ENCODE data around the gene NEURL3. TPM values are rescaled to one million over a fixed set of nuclear protein-coding genes. Genes with fewer than 3 reads are reported as not detected.

The NEURL3 gene
- total and polyA plus RNA-seq, 2 donors (not counting 3 experiments of a cell fraction or from before 2014, with no cell fraction given) = not detected

DNA sequence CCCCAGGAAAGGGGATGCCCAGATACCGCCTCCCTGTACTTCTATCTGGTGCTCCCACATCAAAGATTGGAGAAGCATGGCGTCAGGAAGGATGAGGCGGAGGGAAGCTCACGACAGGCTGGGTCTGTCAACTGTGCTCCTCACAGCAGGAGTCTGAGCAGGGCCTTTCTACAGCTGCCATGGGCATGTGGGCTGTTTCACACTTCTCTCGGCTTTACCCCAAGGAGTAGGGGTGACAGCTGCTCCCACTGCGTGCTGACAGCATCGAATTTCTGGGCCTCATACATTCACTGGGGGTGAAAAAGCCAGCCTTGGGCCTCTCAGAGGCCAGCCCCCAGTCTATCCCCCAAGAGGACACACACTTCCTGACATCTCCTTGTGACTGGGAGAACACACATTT is 21.1 kb downstream of the NEURL3 start:
- no peaks in the 10 kb centered on the region for H4K20me1 ChIP-seq (replicated peaks; ENCODE audit: control insufficient read depth, extremely low read depth, insufficient read depth, low read length)
- ChIA-PET CTCF (interaction anchor here (0.7 to 1.2 kb wide), 4 partner anchors 8 to 77 kb away, joined by 3 to 4 read pairs (median 3); no protein-coding TSS in a partner anchor), POLR2A (no interaction called here)
- H3K79me2 ChIP-seq (ENCODE audit: control insufficient read depth, insufficient read depth, low read length) = no peaks in the 10 kb centered on the region
- TF ChIP-seq, protein P1, sequence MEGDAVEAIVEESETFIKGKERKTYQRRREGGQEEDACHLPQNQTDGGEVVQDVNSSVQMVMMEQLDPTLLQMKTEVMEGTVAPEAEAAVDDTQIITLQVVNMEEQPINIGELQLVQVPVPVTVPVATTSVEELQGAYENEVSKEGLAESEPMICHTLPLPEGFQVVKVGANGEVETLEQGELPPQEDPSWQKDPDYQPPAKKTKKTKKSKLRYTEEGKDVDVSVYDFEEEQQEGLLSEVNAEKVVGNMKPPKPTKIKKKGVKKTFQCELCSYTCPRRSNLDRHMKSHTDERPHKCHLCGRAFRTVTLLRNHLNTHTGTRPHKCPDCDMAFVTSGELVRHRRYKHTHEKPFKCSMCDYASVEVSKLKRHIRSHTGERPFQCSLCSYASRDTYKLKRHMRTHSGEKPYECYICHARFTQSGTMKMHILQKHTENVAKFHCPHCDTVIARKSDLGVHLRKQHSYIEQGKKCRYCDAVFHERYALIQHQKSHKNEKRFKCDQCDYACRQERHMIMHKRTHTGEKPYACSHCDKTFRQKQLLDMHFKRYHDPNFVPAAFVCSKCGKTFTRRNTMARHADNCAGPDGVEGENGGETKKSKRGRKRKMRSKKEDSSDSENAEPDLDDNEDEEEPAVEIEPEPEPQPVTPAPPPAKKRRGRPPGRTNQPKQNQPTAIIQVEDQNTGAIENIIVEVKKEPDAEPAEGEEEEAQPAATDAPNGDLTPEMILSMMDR (IDR thresholded peaks at IDR 0.05; ENCODE audit: extremely low read depth in 1 of 2, insufficient read depth in 1 of 2, low read depth in 1 of 2, low read length in 2 of 2) = no peak
- TF ChIP-seq POLR2A (IDR thresholded peaks at IDR 0.05; ENCODE audit: low read depth, low read length) (no peak), MYC (IDR thresholded peaks at IDR 0.05; ENCODE audit: low read depth, low read length) (no peak), POLR2AphosphoS5 (IDR thresholded peaks at IDR 0.05; ENCODE audit: insufficient read depth, low read depth, low read length) (no peak), EZH2 (IDR thresholded peaks at IDR 0.05; ENCODE audit: borderline replicate concordance, low read depth, low read length, severe bottlenecking) (no peak), FOS (IDR thresholded peaks at IDR 0.05; ENCODE audit: borderline replicate concordance, insufficient read depth, low read length) (no peak), JUN (IDR thresholded peaks at IDR 0.05; ENCODE audit: borderline replicate concordance, insufficient read depth, insufficient read length, low read depth) (no peak), GATA2 (IDR thresholded peaks at IDR 0.05; ENCODE audit: insufficient read depth, insufficient read length, low read depth, low read length) (no peak)
- TF ChIP-seq, protein P2, sequence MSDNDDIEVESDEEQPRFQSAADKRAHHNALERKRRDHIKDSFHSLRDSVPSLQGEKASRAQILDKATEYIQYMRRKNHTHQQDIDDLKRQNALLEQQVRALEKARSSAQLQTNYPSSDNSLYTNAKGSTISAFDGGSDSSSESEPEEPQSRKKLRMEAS (IDR thresholded peaks at IDR 0.05; ENCODE audit: insufficient read depth, insufficient read length) = no peak
- no peaks in the 10 kb centered on the region for H3K9me1 ChIP-seq (replicated peaks; ENCODE audit: control insufficient read depth, extremely low read depth, insufficient read depth, low read length)
- no peak overlapping the region for H3K4me2 ChIP-seq (ENCODE audit: insufficient read depth, low read length)
- no peak overlapping the region for H3K9ac ChIP-seq (replicated peaks; ENCODE audit: extremely low read depth, insufficient read depth, low read length)
- H3K36me3 ChIP-seq (ENCODE audit: control insufficient read depth in 2 of 2, extremely low read depth in 1 of 2, insufficient read depth in 2 of 2, low read length in 2 of 2) = no peaks in the 10 kb centered on the region
- no TSS peak for BruUV-seq (replicated peaks)
- intact Hi-C loops (cut with micrococcal nuclease) (no loop called here), dilution Hi-C loops (cut with MboI; ENCODE audit: extremely low pct_ligation_motif_present, low sequenced_read_pairs) (no loop called here)
- H2AFZ ChIP-seq (ENCODE audit: low read depth, low read length) = no peak overlapping the region
- no peak for DNase-seq (ENCODE audit: low read depth, low spot score)
- H3K4me1 ChIP-seq (ENCODE audit: control insufficient read depth, extremely low read depth, insufficient read depth, low read length) = peaks cover 6% of the 10 kb centered on the region
- H3K4me3 ChIP-seq (replicated peaks in 1 of 3; ENCODE audit: insufficient read depth in 1 of 3, low read depth in 1 of 3, low read length in 3 of 3) = no peak overlapping the region
- H3K27ac ChIP-seq (ENCODE audit: insufficient read depth, low read depth, low read length) = no peak overlapping the region
- H3K27me3 ChIP-seq (ENCODE audit: control insufficient read depth in 2 of 2, insufficient read depth in 2 of 2, low read length in 2 of 2) = peaks cover 0 to 5% of the 10 kb centered on the region in 2 experiments
- H3K9me3 ChIP-seq (replicated peaks; ENCODE audit: control insufficient read depth, insufficient read depth, low read length) = no peaks in the 10 kb centered on the region
- no peak for FAIRE-seq

Data from endothelial cell of umbilical vein (primary cell).